ENCODE results near the gene MYO7A. TPM values are rescaled to one million over a fixed set of nuclear protein-coding genes. Genes with fewer than 3 reads are reported as not detected.
A peak's percentile ranks its signal among the peaks of the same experiment; 100 is the strongest.

The MYO7A gene
- total and polyA plus RNA-seq, 2 of the 8 experiments (the other 6 are each of a cell fraction or from before 2014, with no cell fraction given) = 1.5 to 1.9 TPM

DNA sequence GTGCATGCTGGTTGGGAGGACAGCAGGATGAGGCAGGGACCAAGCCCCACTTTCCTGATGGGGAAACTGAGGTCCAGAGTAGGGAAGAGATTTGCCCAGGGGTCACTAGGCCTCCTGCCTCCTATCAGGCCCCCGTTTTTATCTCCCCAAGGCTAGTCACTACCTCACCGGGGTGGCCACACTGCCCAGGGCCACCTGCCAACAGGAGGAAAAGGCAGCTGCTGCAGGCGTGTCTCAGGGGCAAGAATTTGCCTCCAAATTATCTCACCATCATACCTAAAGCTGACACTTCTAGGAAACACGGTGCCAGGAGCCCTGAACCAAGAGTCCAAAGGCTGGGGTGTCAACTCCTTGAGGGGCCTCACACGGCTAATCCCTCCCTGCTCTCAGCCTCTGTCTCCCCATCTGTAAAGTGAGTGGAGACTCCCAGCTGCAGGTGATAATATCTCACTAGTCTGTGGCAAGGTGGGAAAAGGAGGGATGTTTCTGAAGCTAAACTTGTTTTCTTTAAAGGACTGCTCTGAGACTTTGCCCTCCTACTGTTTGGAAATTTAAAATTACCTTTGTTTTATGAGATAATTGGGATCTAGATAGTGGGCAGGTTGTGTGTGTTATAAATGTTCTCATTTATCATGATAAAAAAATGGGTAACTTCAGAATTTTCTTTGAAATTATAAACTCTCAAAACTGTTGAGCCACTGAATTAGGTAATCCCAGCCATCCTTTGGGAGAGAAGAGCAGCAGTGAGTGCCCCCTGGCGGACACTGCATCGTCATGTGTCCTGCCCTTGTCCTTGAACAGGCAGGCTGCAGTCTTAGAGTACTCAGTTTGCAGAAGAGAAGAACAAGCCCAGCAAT is 60.0 kb downstream of the MYO7A start (continued):
- no peak for TF ChIP-seq SIX5 (IDR thresholded peaks at IDR 0.05; ENCODE audit: low read depth, low read length)
- TF ChIP-seq SUZ12 (IDR thresholded peaks at IDR 0.05; ENCODE audit: low read length) = no peak
- TF ChIP-seq BCL11A (IDR thresholded peaks at IDR 0.05; ENCODE audit: low read depth in 2 of 2, low read length in 2 of 2) = no peak
- peak; percentile 38; the same call in 1 of the 2 replicates for TF ChIP-seq CEBPB (IDR thresholded peaks at IDR 0.05; ENCODE audit: low read depth, low read length)
- TF ChIP-seq BRCA1 (IDR thresholded peaks at IDR 0.05; ENCODE audit: low read depth, low read length) = no peak
